Activated CD4-positive, alpha-beta T cell treated with anti-CD3 and anti-CD28 coated beads, Interleukin-2, amount 50 U/mL, for 24 hours (primary cell): ENCODE data around the gene PDP2.
A peak's percentile ranks its signal among the peaks of the same experiment; 100 is the strongest.
"Not testable (repeated sequence)": the region's sequence is repeated elsewhere in the genome, so short reads cannot be mapped to it uniquely, and the experiment has no call there.

Source experiments
- DNase-seq, 2 donors: peaks; one replicate each; pipeline ENCODE4 v3.0.0-alpha.2; 2020; ENCODE audit warnings: low read depth in 1 of 2, low spot score in 1 of 2

PDP2 gene

DNA sequence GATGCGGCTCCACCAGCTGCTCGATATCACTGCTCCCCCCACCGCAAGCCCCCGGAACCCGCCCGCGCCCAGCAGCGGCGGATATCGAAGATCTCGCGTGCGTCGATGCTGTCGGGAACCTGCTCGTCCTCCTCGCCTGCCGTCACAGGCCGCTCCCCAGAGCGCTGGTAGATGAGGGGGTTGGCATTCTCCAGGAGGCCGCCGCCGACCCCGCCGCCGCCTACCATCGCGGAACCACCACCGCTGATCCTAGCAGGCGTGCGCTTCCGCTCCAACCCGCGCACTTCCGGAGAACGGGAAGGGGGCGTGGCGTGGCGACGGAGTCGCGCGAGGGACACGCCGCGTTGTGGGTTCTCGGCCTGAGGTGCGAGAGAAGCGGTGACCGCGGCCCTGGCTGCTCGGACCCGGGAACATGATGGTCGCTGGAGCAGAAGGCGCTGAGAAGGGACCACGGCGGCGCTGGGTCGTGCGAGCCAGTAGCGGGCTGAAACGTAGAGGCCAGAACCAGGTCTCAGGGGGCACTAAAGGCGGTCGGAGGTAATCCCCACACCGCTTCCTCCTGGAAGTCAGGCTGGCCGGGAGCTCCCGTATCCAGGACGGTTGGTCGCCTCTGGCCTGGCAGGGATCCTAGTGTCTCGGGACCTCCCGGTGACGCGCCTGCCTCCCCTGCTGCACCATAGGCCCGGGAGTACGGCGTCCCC is 54.0 kb downstream of the PDP2 start, which contains the start of gene CIAO2B:
CIAO2B (minus strand) TSS at position 265 of the 701 bp plus-strand sequence; CDS start at position 227, 38 bp downstream.
- peak; percentile 79 to 81 for DNase-seq

DNA sequence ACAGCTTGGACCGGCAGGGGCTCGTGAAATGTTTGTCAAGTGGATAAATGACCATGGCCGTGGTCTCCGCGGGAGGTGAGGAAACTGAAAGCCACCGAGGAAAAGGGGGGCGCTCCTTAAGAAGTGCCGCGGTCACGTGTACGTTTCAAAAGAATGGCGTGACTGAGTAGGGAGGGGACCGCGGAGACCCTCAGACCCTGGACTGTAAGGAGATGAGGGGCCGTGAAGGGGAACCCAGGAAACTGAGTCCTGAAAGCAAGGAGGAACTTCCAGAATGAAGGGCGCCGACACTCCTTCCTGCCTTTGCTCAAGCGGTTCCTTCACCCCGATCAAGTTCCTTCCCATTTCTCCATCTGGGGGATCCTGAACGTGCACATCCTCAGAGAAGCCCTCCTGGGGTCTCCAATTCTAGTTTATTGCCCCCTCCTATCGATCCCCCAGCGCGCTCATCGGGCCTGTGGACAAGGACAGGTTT is 54.6 kb downstream of the PDP2 start:
- not testable (repeated sequence) for DNase-seq

DNA sequence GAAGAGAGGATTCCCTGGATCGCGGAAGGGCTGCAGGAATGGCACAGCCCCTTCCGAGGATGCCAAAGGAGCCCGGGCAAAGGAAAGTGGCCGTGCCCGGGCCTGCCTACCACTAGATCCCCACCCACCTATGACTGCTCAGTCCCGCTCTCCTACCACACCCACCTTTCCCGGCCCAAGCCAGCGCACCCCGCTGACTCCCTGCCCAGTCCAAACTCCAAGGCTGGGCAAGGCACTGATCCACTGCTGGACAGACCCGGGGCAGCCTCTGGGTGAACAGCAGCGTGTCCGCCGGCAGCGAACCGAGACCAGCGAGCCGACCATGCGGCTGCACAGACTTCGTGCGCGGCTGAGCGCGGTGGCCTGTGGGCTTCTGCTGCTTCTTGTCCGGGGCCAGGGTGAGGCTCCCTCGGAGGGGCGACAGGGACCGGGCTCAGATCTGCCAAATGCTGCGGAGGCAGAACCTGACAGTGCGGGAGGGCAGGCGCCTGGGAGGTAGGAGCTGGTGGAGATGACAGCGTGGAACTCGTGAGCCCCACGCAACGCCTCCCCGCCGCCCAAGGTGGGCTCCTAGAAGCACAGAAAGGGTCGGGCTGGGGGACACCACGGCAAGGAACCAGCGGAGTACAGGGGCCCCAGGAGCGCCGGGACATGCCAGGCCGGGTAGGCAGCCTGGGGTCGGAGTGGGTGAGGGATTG is 55.1 kb downstream of the PDP2 start, which contains the start of gene CES2:
CES2 (plus strand) TSS at position 203 of the 698 bp plus-strand sequence; CDS start at position 323, 120 bp downstream.
- no peak for DNase-seq

DNA sequence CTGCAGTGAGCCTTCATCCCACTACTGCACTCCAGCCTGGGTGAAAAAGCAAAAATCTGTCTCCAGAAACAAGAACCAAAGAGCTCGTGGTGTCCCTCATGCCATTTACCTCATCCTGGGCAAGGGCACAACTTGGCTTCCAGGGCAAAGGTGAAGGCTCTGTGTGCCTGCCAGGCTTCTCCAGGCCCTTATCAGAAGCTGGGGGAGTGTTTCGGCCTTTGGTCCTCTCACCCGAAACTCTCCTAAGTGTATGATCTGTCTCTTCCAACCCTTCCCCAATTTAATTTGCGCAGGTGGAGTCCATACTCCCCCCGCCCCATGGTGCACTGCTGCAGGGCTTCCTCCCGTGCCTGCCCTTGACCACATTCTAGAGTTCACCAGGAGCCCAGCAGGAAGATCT is 56.1 kb downstream of the PDP2 start:
- DNase-seq = no peak

DNA sequence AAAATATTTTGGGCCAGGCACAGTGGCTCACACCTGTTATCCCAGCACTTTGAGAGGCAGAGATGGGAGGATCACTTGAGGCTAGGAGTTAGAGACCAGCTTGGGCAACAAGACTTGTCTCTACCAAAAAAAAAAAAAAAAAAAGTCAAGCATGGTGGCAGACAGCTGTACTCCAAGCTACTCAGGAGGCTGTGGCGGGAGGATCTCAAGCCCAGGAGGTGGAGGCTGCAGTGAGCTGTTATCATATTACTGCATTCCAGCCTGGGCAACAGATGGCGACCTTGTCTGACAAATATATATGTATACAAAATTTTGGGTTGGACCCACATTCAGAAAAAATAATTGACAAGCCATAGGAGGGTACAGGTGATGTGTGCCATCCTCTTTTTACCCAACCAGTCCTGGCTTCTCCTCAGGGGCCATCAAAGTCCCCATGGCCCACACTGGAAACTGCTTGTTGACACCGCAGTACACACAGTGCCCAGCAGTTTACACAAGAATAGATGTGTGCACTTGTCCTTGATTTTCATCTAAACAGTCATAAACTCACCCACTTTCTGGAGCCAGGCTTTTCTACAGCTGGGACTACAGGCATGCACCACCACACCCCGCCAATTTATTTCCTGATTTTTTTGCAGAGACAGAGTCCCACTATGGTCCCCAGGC is 56.7 kb downstream of the PDP2 start:
- DNase-seq = no peak

GRCh38 chr16:66937725-66938337 is 57.5 kb downstream of the PDP2 start:
- DNase-seq = no peak

DNA sequence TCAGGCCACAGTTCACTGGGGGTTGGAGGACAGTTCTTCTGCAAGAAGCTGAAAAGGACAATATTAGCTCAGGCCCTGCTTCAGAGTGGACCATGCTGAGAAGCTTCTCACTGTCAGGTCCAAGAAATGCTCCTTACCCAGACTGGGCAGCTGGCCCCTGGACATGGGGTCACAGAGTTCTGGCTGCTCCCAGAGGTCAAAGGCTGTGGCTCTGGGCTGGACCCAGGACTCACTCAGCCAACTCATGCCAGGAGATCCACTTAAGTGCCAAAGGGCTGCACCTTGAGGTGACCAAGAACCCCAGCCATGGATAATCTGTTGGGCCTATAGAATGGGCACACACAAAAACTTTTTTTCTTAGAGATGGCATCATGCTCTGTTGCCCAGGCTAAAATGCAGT is 59.1 kb downstream of the PDP2 start:
- no peak for DNase-seq

DNA sequence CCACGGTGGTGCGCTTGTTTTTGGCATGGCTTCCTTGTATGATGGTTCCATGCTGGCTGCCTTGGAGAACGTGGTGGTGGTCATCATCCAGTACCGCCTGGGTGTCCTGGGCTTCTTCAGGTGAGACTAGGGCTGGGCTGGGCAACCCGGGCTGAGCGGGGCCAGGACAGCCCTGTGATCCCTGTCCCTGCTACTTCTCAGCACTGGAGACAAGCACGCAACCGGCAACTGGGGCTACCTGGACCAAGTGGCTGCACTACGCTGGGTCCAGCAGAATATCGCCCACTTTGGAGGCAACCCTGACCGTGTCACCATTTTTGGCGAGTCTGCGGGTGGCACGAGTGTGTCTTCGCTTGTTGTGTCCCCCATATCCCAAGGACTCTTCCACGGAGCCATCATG is 59.9 kb downstream of the PDP2 start:
- DNase-seq = no peak
